ENCODE measurements around the gene TBC1D3I. TPM values are rescaled to one million over a fixed set of nuclear protein-coding genes. Genes with fewer than 3 reads are reported as not detected.
"Not testable (repeated sequence)": the region's sequence is repeated elsewhere in the genome, so short reads cannot be mapped to it uniquely, and the experiment has no call there.

TBC1D3I gene
- total RNA-seq, 1 donor: 0.36 TPM

DNA sequence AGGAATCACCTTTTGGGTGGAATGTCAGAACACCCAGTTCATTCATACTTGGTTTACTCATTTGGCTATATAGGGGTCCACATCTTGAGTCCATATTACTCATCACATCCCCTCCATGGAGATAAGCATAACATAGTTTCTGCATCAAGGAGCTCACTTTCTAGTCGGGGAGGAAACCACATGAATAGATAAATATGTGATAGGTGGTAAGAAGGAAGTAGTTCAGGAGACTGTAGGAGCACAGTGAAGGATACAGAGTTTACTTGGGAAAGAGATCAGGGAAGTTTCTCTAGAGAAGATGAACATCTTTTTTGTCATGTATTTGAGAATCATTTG is 57.9 kb downstream of the TBC1D3I start:
- H2AFZ ChIP-seq (ENCODE audit: low read length); H3K4me2 ChIP-seq (ENCODE audit: insufficient read depth, low read length); H3K36me3 ChIP-seq (ENCODE audit: insufficient read depth, low read length); H4K20me1 ChIP-seq (ENCODE audit: insufficient read depth, low read length); H3K4me3 ChIP-seq (ENCODE audit: insufficient read depth, low read length); H3K4me1 ChIP-seq (ENCODE audit: insufficient read depth, low read length); H3K27ac ChIP-seq (ENCODE audit: low read depth, low read length); H3K79me2 ChIP-seq (ENCODE audit: insufficient read depth, low read length); DNase-seq (ENCODE audit: insufficient read length, low spot score, missing footprints); H3K27me3 ChIP-seq (ENCODE audit: insufficient read depth, low read length); H3K9me3 ChIP-seq (ENCODE audit: low read depth, low read length): not testable (repeated sequence)

DNA sequence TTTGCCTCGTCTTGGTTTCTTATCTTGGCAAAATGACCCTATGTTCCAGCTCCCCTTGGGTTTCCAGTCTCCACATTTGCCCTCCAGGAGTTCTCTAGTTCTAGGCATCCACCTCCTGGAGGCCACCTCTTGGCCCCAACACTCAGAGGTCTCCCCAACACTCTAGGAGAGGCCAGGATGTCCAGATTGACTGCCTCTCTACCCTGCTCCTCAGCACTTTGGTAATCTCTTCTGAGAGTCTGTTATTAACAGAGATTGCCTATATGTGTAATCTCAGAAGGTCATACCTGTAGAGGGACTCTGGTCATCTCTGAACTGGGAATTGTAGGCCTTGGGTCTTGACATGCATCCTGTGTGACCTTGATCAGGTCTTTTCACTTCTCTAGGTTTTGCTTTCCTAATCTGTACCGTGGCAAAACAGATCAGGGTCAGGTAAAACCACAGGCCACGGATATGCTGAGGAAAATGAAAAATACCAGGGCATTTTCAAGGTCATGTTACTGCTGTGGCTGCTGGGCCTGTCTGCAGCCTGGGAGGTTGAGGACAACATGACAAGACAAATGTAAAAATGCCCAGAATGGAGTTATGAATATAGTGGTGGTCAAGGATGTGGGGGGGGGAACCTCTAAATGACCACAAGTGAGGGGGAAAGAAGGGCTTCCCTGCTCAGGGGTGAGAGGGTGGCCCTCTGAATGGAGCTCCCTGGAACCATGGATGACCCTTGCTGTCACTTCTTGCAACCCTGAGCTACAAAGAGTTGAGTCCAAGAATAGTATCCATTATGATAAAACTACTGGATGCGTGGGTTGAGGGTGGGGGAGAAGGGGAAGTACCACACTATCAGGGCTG is 58.5 kb downstream of the TBC1D3I start:
- H3K4me3 ChIP-seq (ENCODE audit: insufficient read depth, low read length): no peak overlapping the region
- TF ChIP-seq, protein P1, sequence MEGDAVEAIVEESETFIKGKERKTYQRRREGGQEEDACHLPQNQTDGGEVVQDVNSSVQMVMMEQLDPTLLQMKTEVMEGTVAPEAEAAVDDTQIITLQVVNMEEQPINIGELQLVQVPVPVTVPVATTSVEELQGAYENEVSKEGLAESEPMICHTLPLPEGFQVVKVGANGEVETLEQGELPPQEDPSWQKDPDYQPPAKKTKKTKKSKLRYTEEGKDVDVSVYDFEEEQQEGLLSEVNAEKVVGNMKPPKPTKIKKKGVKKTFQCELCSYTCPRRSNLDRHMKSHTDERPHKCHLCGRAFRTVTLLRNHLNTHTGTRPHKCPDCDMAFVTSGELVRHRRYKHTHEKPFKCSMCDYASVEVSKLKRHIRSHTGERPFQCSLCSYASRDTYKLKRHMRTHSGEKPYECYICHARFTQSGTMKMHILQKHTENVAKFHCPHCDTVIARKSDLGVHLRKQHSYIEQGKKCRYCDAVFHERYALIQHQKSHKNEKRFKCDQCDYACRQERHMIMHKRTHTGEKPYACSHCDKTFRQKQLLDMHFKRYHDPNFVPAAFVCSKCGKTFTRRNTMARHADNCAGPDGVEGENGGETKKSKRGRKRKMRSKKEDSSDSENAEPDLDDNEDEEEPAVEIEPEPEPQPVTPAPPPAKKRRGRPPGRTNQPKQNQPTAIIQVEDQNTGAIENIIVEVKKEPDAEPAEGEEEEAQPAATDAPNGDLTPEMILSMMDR (IDR thresholded peaks at IDR 0.05; ENCODE audit: extremely low read depth, low read depth, low read length): no peak
- DNase-seq (ENCODE audit: insufficient read length, low spot score, missing footprints): no peak
- H3K36me3 ChIP-seq (ENCODE audit: insufficient read depth, low read length): no peaks in the 10 kb centered on the region
- no peaks in the 10 kb centered on the region for H3K4me1 ChIP-seq (ENCODE audit: insufficient read depth, low read length)
- no peaks in the 10 kb centered on the region for H3K27me3 ChIP-seq (ENCODE audit: insufficient read depth, low read length)
- H3K4me2 ChIP-seq (ENCODE audit: insufficient read depth, low read length): no peak overlapping the region
- H3K79me2 ChIP-seq (ENCODE audit: insufficient read depth, low read length): no peaks in the 10 kb centered on the region
- H4K20me1 ChIP-seq (ENCODE audit: insufficient read depth, low read length): no peaks in the 10 kb centered on the region
- H3K9me3 ChIP-seq (ENCODE audit: low read depth, low read length): no peaks in the 10 kb centered on the region
- H2AFZ ChIP-seq (ENCODE audit: low read length): no peak overlapping the region
- H3K27ac ChIP-seq (ENCODE audit: low read depth, low read length): no peak overlapping the region

DNA sequence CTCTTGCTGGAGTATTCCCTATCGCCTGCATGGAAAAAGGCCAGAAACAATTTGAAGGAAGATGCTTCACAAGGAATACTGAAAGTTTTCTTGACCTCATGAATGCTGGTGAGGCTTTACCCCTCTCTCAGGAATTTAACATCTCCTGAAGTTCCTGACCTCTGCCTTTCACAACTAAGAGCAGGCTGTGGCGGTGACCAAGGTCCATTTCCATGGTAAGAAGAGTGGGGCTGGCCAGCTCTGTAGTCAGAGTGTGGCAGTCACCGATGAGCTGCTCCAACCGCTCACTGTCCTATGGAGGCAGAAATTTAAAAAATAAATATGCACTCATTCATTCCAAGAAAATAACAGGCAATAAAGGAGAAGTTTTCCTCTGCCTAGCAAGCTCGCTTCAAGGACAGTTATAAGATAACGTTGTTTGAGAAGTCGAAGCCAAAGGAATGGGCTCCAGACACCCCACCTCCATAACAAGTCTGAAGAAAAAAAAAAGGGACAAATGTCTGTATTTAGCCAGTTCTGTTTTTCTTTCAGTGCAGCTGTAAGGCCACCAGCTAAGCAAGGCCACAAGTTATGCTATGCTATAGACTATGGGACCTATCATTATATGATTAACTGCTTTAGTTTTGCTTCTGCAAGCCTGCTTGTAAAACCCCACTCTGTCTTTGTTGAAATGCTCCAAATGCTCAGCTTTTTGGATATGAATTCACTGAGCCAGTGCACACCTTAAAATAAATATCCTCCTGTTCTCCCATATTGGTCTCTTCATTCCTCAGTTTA is 59.5 kb downstream of the TBC1D3I start:
- Histone ChIP-seq H2AFZ (ENCODE audit: low read length) (no peak overlapping the region), H3K27ac (ENCODE audit: low read depth, low read length) (no peak overlapping the region), H3K4me2 (ENCODE audit: insufficient read depth, low read length) (no peak overlapping the region), H3K4me3 (ENCODE audit: insufficient read depth, low read length) (no peak overlapping the region), H3K36me3 (ENCODE audit: insufficient read depth, low read length) (no peaks in the 10 kb centered on the region), H4K20me1 (ENCODE audit: insufficient read depth, low read length) (no peaks in the 10 kb centered on the region), H3K9me3 (ENCODE audit: low read depth, low read length) (no peaks in the 10 kb centered on the region), H3K79me2 (ENCODE audit: insufficient read depth, low read length) (no peaks in the 10 kb centered on the region), H3K4me1 (ENCODE audit: insufficient read depth, low read length) (no peaks in the 10 kb centered on the region), H3K27me3 (ENCODE audit: insufficient read depth, low read length) (no peaks in the 10 kb centered on the region)
- TF ChIP-seq, protein P1 (IDR thresholded peaks at IDR 0.05; ENCODE audit: extremely low read depth, low read depth, low read length): no peak
- no peak for DNase-seq (ENCODE audit: insufficient read length, low spot score, missing footprints)

Small RNA genes within 50 kb of the gene (small RNA-seq; reads per million reads assigned to genes)
- not detected for gene AC243829.3
- not detected for gene AC243829.6
- gene RF00019: not detected

Other genes with a start within 250 kb of the TBC1D3I start
- not detected in 2 replicates for gene CCL23, start 246.6 kb downstream of the TBC1D3I start, total RNA-seq
- 0.36 TPM in 1 of 2 replicates, not detected in the other for gene CCL18, start 200.3 kb downstream of the TBC1D3I start, total RNA-seq
- 0.29 and 0.36 TPM in 2 replicates for gene CCL3, start 174.4 kb downstream of the TBC1D3I start, total RNA-seq
- gene CCL4, start 160.7 kb downstream of the TBC1D3I start, total RNA-seq: 0.36 TPM in 1 of 2 replicates, not detected in the other
- 0.36 and 0.88 TPM in 2 replicates for gene TBC1D3B, start 87.9 kb downstream of the TBC1D3I start, total RNA-seq
- gene CCL3L1, start 67.8 kb downstream of the TBC1D3I start, total RNA-seq: not detected in 2 replicates
- gene CCL4L2, start 53.5 kb downstream of the TBC1D3I start, total RNA-seq: not detected in 2 replicates
- 2.9 TPM in 1 of 2 replicates, not detected in the other for gene TBC1D3G, start 59.3 kb upstream of the TBC1D3I start, total RNA-seq
- gene TBC1D3H, start 123.9 kb upstream of the TBC1D3I start, total RNA-seq: not detected in 2 replicates
- gene ZNHIT3, start 222.1 kb upstream of the TBC1D3I start, total RNA-seq: 27.7 and 29.3 TPM in 2 replicates

Data from osteoblast (primary cell).